SK-N-SH treated with all-trans-retinoic acid at 6 μM for 48 hours (cell line): ENCODE data around the gene DGUOK.

Experiments
- ATAC-seq: fragments of 200-7000 bp; cut with Tn5 transposase; 3 replicates; pipeline ENCODE4 v1.9.1; 2020; ENCODE audit warnings: mild to moderate bottlenecking, moderate library complexity
- ARNTL ChIP-seq: fragments of 450-650 bp; formaldehyde crosslinking; IDR thresholded peaks from 2 replicates; pipeline ENCODE4 v1.5.0; 2020; ENCODE audit warnings: low read depth, mild to moderate bottlenecking, moderate library complexity, borderline replicate concordance
- BACH2 ChIP-seq: fragments of 250-450 bp; sonication (Bioruptor Pico); IDR thresholded peaks from 2 replicates; pipeline ENCODE4 v1.9.0; 2021; ENCODE audit warnings: mild to moderate bottlenecking, borderline replicate concordance
- CREB5 ChIP-seq: fragments of 250-450 bp; sonication (Bioruptor Pico); IDR thresholded peaks from 2 replicates; pipeline ENCODE4 v1.5.1; 2020; ENCODE audit warnings: low read depth, mild to moderate bottlenecking, moderate library complexity
- CSDC2 ChIP-seq: fragments of 250-450 bp; sonication (Bioruptor Pico); IDR thresholded peaks from 2 replicates; pipeline ENCODE4 v1.5.0; 2020; ENCODE audit warnings: mild to moderate bottlenecking, moderate library complexity
- CSRNP3 ChIP-seq: fragments of 250-450 bp; sonication (Bioruptor Pico); IDR thresholded peaks from 2 replicates; pipeline ENCODE4 v1.5.1; 2021; ENCODE audit warnings: mild to moderate bottlenecking, moderate library complexity
- ESRRG ChIP-seq: fragments of 250-450 bp; sonication (Bioruptor Pico); IDR thresholded peaks from 2 replicates; pipeline ENCODE4 v1.6.1; 2021; ENCODE audit warnings: mild to moderate bottlenecking
- GLIS3 ChIP-seq: fragments of 250-450 bp; sonication (Bioruptor Pico); IDR thresholded peaks from 2 replicates; pipeline ENCODE4 v1.5.0; 2020; ENCODE audit warnings: mild to moderate bottlenecking, moderate library complexity
- OSR1 ChIP-seq: fragments of 250-450 bp; sonication (Bioruptor Pico); IDR thresholded peaks from 2 replicates; pipeline ENCODE4 v1.8.0; 2022; ENCODE audit warnings: moderate library complexity, mild to moderate bottlenecking, inconsistent platforms
- PATZ1 ChIP-seq: fragments of 250-450 bp; sonication (Bioruptor Pico); IDR thresholded peaks from 2 replicates; pipeline ENCODE4 v1.8.0; 2020; ENCODE audit warnings: mild to moderate bottlenecking, moderate library complexity, borderline replicate concordance
- RARB ChIP-seq: fragments of 250-450 bp; sonication (Bioruptor Pico); IDR thresholded peaks from 2 replicates; pipeline ENCODE4 v1.8.0; 2021; ENCODE audit warnings: mild to moderate bottlenecking, moderate library complexity
- SNAI2 ChIP-seq: fragments of 250-450 bp; sonication (Bioruptor Pico); IDR thresholded peaks from 2 replicates; pipeline ENCODE4 v1.5.0; 2020; ENCODE audit warnings: mild to moderate bottlenecking, moderate library complexity
- TCF4 ChIP-seq: fragments of 250-450 bp; sonication (Bioruptor Pico); IDR thresholded peaks from 2 replicates; pipeline ENCODE4 v1.8.0; 2021; ENCODE audit warnings: mild to moderate bottlenecking, moderate library complexity, borderline replicate concordance
- TOX ChIP-seq: fragments of 250-450 bp; sonication (Bioruptor Pico); IDR thresholded peaks from 2 replicates; pipeline ENCODE4 v1.8.0; 2021; ENCODE audit warnings: mild to moderate bottlenecking, moderate library complexity, borderline replicate concordance
- TSHZ2 ChIP-seq: fragments of 250-450 bp; sonication (Bioruptor Pico); IDR thresholded peaks from 2 replicates; pipeline ENCODE4 v1.5.0; 2020; ENCODE audit warnings: mild to moderate bottlenecking, moderate library complexity
- ZC3H10 ChIP-seq: fragments of 250-450 bp; sonication (Bioruptor Pico); IDR thresholded peaks from 2 replicates; pipeline ENCODE4 v1.5.1; 2021; ENCODE audit warnings: mild to moderate bottlenecking, moderate library complexity
- ZFP3 ChIP-seq: fragments of 250-450 bp; sonication (Bioruptor Pico); IDR thresholded peaks from 2 replicates; pipeline ENCODE4 v1.5.0; 2020; ENCODE audit warnings: mild to moderate bottlenecking, moderate library complexity
- ZFP30 ChIP-seq: fragments of 450-650 bp; formaldehyde crosslinking; IDR thresholded peaks from 2 replicates; pipeline ENCODE4 v1.5.0; 2022; ENCODE audit warnings: mild to moderate bottlenecking, moderate library complexity
- ZNF565 ChIP-seq: fragments of 450-650 bp; formaldehyde crosslinking; conservative IDR thresholded peaks from 2 replicates; pipeline ENCODE4 v1.5.0; 2020; ENCODE audit warnings: low read depth, mild to moderate bottlenecking, moderate library complexity
- ZNF70 ChIP-seq: fragments of 450-650 bp; formaldehyde crosslinking; IDR thresholded peaks from 2 replicates; pipeline ENCODE4 v1.5.0; 2020; ENCODE audit warnings: mild to moderate bottlenecking, moderate library complexity
- ZNF8 ChIP-seq: fragments of 450-650 bp; formaldehyde crosslinking; IDR thresholded peaks from 2 replicates; pipeline ENCODE4 v1.5.0; 2020; ENCODE audit warnings: mild to moderate bottlenecking, moderate library complexity

Gene DGUOK

GRCh38 chr2:74003494-74004211, 77.0 kb downstream of the DGUOK start:
- TF ChIP-seq BACH2 (CRISPR knock-in tag): no peak
- no peak for TF ChIP-seq SNAI2
- TF ChIP-seq ZC3H10 (CRISPR knock-in tag): no peak
- no peak for TF ChIP-seq TOX (CRISPR knock-in tag)
- no peak for TF ChIP-seq ZFP3 (CRISPR knock-in tag)
- no peak for TF ChIP-seq ESRRG (CRISPR knock-in tag)
- no peak for TF ChIP-seq TSHZ2 (CRISPR knock-in tag)
- TF ChIP-seq ZNF70: no peak
- TF ChIP-seq OSR1 (CRISPR knock-in tag): no peak
- no peak for TF ChIP-seq ZNF565 (CRISPR knock-in tag)
- TF ChIP-seq CREB5: no peak
- ATAC-seq: no peak

- no peak for TF ChIP-seq TCF4 (CRISPR knock-in tag)
- TF ChIP-seq CREB5: no peak
- TF ChIP-seq GLIS3 (CRISPR knock-in tag): no peak
- no peak for TF ChIP-seq ZNF70
- no peak for TF ChIP-seq CSRNP3 (CRISPR knock-in tag)
- no peak for TF ChIP-seq TSHZ2 (CRISPR knock-in tag)
- no peak for TF ChIP-seq PATZ1 (CRISPR knock-in tag)
- no peak for TF ChIP-seq ARNTL
- no peak for TF ChIP-seq ZFP3 (CRISPR knock-in tag)
- no peak for TF ChIP-seq ZNF8
- no peak for TF ChIP-seq RARB (CRISPR knock-in tag)
- TF ChIP-seq ZNF565 (CRISPR knock-in tag): no peak
- TF ChIP-seq ZFP30 (CRISPR knock-in tag): no peak
- TF ChIP-seq TOX (CRISPR knock-in tag): no peak
- TF ChIP-seq CSDC2: no peak
- no peak for ATAC-seq
Measured at GRCh38 chr2:74004212-74005182, 77.8 kb downstream of the DGUOK start.
